Gastrocnemius medialis (tissue), 4 donors: ENCODE measurements around the gene RORC.

Experiments used
- CTCF ChIP-seq, 5 experiments: fragments of 450-650 bp in 3 of 5; fragments of 200-600 bp in 2 of 5; sonication (generic) in 2 of 5; IDR thresholded peaks in 4 of 5; conservative IDR thresholded peaks in 1 of 5; 1 replicate in 4 of 5; 2 replicates in 1 of 5; pipeline ENCODE4 v1.5.1; 2016 to 2019; ENCODE audit warnings: antibody characterized with exemption in 5 of 5, mild to moderate bottlenecking in 3 of 5, moderate library complexity in 3 of 5
- POLR2A ChIP-seq, 2 donors: fragments of 450-650 bp; IDR thresholded peaks; one replicate each; pipeline ENCODE4 v1.6.1; 2017; ENCODE audit warnings: antibody characterized with exemption in 2 of 2, mild to moderate bottlenecking in 2 of 2, moderate library complexity in 2 of 2

DNA sequence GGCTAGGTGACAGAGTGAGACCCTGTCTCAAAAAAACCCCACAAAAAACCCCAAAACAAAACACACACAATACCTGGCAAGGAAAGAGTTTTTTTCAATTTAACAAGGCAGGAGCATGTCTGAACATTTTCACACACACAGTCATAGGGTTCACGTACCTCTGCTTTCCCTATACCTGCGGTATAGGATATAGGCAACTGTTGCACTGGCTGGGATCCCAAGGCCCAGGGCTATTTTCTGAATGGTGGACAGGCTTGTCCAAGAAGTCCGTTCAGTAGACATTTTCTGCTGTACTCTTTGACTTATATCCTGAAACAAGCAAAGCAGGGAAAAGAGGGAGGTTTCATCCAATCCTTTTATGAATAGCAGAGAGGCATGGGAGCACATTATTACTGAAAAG, 48.9 kb downstream of the RORC start:
- TF ChIP-seq CTCF (IDR thresholded peaks at IDR 0.05 in 4 of 5, conservative IDR thresholded peaks at IDR 0.05 in 1 of 5) = no peak
- TF ChIP-seq POLR2A (IDR thresholded peaks at IDR 0.05) = no peak
